Hepatic stellate cell (primary cell): ENCODE data around the gene PNCK.
A peak's percentile ranks its signal among the peaks of the same experiment; 100 is the strongest.
"Not testable (repeated sequence)": the region's sequence is repeated elsewhere in the genome, so short reads cannot be mapped to it uniquely, and the experiment has no call there.

Experiments
- DNase-seq: peaks from one replicate; pipeline ENCODE4 v3.0.0; 2011; ENCODE audit warnings: low spot score

The PNCK gene

DNA sequence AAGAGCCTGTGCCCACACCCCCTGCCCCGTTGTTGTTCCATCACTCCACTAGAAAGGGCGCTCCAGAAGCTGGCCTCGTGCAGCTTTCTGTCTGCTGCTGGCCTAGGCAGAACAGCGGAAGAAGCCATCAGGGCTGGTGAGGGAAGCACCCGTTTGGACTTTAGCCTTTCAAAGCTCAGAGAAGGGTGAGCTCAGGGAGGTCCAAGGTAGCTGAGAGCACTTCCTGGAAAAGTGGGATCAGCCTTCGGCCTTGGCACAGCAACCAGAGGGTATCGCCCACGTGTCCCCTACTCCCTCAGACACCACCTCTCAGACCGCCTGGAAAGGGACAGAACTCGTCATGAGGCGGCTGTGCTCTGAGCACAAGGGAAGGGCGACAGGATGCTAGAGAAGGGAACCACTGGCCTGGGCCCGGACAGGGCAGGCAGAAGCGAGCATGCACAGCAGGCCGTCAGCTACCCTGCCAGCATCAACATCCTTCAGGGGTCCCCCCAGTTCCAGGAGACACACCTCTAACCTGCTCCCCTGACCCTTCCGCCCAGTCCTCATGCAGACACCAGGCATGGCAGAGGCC lies 25.7 kb upstream of the PNCK start:
- not testable (repeated sequence) for DNase-seq

DNA sequence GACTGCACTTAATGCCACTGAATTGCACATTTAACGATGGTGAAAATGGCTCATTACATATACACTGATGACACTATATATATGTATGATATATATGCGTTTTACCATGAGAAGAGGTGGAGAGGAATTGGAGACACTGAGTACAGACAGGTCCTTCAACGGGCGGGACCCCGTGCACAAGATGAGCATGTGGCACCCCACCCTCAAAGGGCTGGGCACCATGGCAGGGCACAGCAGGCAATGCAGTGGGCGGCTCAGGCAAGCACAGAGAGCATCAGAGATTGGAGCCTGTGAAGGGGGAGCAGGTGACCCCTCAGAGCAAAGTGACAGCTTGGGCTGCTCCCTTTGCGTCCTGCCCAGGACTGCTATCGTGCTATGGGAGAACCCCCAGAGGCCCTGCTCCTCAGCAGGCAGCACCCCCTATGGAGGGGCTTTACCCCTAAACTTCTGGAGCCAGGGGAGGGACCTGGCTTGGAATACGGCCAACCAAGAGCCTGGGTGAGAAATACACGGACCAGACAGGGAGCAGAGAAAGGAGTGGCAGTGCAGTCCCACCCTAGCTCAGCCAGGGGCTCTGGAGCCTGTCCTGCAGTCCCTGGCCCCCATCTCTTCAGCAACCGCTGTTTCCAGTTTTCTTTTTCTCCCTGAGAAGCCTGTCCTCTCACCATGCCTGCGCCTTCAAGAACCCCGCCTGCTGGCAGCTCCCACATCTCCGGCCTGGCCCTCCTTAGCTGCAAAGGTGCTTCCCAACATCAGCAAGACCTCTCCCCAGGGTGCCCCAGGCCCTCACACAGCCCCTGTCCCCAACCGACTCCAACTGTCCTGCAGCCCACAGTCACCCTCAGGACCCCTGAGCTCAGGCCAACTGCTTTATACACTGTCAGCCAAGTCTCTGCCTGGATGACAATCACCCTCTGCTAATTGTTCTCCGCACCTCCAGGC lies 24.6 kb upstream of the PNCK start:
- DNase-seq = no peak

DNA sequence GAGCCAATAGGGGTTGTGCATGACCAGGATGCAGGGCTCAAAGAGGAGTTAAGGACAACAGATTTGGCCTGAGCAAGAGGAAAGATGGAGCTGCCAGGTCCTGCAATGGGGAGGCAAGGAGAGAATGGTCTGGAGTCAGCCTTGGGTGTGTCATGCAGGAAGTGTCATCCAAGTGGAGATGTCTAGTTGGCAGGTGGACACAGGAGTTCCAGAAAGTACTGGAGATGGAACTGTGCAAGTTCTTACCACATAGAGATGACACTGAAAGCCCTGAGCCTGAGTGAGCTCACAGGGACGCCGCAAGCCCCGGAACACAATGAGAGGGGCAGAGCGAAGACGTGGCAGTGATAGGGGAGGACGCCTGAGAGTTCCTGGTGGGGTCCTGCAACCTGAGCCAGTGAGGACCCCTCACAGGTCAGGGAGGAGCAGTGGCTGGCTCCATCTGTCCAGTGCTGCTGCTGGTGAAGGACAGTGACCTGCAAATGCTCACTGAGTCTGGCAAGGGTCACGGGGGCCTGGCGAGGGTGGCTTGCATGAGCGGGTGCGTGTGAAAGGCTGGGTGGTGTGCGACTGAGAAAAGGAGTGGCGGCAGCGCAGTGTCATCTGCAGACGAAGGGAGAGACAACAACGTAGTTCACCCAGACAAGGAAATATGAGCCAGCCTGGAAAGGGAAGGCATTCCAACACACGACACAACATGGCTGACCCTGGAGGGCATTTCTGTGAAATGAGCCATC lies 23.5 kb upstream of the PNCK start:
- DNase-seq = not testable (repeated sequence)

DNA sequence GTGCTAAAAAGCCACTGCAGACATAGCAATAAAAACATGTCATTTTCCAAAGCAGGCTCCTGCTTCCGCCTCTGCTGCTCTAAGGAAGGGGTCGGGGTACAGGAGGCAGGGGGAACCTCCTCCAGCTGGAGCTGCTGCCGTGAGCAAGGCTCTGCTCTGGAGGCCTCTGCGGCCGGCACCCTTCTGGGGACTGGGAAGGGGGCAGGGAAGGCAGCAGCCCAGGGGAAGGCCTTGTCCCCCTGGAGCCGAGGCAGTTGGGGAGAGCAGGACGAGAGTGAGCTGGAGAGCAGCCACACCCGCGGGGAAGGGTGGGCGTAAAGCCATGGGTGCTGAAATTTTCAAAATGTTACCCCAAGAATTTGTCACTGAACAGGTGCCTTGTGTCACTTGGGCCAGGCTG lies 22.9 kb upstream of the PNCK start:
- not testable (repeated sequence) for DNase-seq

DNA sequence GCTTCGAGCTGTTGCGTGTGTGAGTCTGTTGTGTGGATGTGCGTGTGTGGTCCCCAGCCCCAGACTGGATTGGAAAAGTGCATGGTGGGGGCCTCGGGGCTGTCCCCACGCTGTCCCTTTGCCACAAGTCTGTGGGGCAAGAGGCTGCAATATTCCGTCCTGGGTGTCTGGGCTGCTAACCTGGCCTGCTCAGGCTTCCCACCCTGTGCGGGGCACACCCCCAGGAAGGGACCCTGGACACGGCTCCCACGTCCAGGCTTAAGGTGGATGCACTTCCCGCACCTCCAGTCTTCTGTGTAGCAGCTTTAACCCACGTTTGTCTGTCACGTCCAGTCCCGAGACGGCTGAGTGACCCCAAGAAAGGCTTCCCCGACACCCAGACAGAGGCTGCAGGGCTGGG lies 22.5 kb upstream of the PNCK start:
- no peak for DNase-seq

DNA sequence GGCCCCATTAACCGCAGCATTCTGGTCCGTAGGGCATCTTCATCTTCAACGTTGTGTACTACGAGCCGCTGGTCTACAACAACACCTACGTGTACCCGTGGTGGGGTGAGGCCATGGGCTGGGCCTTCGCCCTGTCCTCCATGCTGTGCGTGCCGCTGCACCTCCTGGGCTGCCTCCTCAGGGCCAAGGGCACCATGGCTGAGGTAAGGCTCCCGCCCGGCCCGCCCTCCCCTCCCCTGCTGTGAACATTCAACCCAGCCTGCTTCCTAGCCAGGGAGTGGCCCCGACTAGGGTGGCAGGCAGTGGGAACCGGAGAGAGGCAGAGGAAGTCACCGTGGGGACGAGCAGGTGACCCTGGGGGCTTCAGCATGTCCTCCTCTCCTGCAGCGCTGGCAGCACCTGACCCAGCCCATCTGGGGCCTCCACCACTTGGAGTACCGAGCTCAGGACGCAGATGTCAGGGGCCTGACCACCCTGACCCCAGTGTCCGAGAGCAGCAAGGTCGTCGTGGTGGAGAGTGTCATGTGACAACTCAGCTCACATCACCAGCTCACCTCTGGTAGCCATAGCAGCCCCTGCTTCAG lies 21.2 kb upstream of the PNCK start:
- no peak for DNase-seq

DNA sequence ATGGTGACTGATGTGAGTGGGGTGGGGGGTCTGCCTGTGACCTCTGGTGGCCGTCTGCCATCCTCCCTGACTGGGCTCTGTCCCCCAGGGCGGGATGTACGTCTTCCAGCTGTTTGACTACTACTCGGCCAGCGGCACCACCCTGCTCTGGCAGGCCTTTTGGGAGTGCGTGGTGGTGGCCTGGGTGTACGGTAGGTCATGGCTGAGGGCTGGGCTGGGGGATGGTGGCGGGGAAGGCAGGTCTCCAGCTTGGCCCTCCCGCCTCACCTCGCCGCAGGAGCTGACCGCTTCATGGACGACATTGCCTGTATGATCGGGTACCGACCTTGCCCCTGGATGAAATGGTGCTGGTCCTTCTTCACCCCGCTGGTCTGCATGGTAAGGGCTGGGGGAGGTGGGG lies 20.6 kb upstream of the PNCK start:
- DNase-seq = not testable (repeated sequence)

DNA sequence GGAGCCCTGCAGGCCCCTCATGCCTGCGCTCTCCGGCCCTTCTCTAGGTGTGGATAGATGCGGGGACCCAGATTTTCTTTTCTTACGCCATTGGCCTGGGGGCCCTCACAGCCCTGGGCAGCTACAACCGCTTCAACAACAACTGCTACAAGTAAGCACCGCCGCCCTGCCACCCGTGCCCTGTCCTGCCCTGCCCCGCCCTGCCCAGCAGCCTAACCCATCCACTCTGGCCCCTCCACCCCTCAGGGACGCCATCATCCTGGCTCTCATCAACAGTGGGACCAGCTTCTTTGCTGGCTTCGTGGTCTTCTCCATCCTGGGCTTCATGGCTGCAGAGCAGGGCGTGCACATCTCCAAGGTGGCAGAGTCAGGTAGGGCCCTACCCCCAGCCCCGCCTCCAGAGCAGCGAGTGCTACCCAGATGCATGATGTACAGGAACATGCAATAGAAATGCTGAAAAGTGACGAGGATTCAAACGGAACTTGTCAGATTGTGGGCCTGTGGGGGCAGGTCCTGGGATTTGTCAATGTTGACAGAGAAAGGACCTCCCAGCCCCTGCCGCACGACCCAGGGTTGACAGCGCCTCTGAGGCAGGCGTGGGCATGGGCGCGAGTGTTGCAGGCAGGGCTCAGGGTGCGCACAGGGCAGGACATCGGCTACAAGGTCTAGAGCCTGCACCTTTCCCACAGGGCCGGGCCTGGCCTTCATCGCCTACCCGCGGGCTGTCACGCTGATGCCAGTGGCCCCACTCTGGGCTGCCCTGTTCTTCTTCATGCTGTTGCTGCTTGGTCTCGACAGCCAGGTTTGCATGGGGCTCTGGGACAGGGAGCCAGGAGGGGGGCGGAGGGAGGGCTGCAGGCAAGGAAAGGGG lies 19.8 kb upstream of the PNCK start:
- DNase-seq = no peak

DNA sequence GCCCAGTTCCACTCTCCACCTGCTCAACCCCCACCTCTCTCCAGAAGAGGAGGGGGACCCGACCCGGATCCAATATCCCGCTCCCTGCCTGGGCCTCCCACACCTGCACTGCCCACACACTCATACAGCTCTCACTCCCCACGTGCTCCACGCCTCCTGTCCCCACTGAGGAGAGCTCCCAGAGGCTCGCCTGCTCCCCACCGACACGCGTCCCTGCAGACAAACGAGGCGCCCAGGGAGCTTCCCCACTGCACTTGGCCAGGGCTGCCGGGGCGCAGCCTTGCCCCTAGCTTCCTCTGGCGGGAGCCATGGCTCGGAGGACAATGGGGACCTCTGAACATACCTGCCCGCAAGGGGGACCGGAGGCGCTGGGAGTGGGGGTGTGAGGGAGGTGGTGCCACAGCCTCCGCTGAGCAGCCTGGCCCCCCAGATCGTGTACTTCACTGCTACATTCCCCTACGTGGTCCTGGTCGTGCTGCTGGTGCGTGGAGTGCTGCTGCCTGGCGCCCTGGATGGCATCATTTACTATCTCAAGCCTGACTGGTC lies 19.1 kb upstream of the PNCK start:
- no peak for DNase-seq

DNA sequence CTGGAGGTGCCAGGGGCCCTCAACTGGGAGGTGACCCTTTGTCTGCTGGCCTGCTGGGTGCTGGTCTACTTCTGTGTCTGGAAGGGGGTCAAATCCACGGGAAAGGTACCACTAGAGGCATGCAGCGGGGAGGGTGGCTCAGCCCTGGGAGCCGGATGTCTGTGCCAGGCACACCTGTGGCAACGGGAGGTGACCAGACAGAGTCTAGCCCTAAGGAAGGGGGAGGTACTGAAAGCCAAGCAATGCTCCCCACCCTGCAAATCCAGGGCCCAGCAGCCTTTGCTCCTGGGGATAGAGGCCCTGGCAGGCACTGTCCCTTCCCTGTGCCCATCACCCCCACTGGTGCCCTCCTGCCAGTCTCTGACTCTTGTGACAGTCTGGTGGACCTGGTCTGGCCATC lies 18.4 kb upstream of the PNCK start:
- no peak for DNase-seq

DNA sequence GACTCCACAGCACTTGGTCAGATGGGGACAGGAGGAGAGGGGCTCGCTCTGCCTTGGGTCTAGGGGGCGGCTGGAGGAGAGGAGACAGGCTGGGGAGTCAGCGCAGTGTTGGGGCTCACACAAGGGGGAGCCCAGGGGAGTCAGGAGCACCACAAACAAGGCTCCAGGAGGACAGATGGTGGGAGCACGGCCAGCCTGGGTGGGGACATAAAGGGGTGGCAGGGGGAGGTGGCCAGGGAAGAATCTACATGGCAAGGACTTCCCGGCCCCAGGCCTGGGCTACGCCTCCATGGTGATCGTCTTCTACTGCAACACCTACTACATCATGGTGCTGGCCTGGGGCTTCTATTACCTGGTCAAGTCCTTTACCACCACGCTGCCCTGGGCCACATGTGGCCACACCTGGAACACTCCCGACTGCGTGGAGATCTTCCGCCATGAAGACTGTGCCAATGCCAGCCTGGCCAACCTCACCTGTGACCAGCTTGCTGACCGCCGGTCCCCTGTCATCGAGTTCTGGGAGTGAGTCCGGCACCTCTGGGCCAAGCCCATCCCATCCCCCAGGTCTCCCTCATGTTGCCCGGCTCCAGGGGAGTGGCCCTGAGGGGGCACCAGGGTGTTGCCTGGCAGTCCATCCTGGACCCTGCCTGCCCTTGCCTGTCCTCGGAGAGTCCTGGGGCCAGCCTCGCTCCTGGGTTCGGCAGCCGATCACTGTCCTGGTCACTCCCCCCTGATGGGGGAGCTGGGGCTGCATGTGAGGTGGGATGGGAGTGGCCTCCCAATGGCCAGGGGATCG lies 17.6 kb upstream of the PNCK start:
- DNase-seq = not testable (repeated sequence)

DNA sequence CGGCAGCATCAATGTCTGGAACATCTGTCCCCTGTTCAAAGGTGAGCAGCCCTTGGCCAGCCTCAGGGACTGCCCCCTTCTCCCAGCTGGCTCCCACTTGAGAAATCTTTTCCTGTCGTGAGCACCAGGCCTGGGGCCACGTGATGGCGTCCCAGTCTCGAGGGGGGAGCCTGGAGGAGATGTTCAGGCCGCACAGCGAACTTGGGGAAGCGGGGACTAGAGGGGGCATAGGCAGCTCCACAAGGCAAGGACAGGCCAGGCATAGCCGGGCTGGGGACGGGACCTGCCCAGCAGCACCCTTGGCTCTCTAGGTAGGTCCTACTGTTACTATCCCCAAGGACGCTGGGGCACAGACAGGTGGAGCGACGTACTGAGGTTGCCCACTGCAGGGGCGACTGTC lies 16.9 kb upstream of the PNCK start:
- no peak for DNase-seq

DNA sequence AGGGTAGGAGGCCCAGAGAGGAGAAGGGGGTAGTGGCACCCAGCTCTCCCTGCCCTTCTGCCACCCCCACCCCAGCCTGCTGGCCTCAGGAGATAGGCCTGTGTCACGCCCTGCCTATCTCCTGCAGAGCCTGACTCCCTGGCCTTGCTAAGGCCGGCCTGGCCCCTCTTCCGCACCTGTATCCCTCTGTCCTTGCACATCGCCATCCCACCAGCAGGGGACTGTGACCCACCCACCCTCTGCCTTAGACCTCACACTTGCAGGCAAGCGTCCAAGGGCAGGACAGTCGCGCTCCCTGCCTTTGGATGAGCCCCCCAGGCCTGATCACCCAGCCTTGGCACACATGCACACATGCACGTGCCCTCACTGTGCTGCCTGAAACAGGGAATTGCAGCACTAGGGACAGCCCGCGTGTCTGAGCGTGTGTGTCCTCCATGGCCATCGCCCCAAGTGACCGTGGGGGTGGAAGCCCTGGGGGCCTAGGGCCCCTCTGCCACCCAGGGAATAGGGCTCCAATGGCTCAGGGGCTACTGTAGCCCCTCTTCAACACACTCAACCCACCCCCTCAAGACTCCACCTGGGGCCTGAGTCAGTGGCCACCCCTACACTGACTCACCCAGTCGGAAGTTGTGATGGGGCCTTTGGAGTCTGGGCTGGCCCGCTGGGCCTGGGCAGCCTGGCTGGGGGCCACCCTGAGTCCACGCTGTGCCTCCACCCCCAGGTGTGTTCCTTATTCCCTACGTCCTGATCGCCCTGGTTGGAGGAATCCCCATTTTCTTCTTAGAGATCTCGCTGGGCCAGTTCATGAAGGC lies 16.2 kb upstream of the PNCK start:
- DNase-seq = no peak

DNA sequence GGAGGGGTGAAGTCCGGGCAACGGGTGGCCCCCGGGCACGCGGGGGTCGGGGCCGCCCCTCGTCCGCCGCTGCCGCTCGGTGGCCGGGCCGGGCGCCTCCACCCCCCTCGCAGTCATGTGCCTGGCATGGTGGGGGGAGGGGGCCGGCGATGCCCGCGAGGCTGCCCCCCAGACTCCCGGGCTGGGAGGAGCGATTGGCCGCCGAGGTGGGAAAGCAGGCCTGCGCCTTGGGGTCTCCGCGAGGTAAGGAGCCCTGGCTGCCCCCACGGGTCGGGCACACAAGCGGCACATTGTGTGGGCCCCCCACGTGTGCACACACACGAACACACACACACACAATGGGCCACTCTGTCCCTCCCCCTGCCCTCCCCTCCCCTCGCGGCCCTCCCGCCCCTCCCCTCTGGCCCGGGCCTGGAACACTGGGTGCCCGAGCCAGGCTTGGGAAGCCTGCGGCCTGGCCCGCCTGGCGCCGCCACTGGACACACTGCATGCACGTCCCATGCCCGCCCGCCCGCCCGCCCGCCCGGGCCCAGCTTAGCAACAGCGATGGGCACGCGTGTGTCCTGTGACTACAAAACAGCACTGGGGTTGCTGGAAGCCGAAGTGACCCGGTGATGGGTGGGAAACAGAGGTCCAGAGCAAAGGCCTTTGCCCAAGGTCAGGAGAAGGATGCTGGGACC lies 15.4 kb upstream of the PNCK start:
- no peak for DNase-seq

DNA sequence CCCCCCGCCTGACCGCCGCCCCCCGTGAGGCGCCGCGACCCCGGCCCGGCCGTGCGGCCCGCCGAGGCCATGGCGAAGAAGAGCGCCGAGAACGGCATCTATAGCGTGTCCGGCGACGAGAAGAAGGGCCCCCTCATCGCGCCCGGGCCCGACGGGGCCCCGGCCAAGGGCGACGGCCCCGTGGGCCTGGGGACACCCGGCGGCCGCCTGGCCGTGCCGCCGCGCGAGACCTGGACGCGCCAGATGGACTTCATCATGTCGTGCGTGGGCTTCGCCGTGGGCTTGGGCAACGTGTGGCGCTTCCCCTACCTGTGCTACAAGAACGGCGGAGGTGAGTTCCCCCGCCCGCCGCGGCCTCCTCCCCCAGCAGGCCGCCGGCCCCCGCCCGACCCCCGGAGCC lies 14.9 kb upstream of the PNCK start:
- no peak for DNase-seq

DNA sequence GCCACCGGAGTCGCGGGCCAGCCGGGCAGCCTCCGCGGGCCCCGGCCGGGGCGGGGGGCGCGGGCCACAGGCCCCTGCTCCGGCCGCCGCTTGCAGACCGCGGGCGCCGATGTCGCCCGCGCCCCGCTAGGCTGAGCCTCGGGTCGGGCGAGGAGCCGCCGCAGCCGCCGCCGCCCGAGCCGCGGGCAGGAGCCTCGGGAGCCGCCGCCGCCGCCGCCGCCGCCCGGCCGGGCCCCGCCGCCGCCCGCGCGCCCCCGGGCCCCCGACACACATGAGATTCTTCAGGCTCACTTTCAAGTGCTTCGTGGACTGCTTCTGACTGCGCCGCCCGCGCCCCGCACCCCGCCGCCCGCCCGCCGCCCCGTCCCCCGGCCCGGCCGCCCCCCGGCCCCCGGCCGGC lies 14.5 kb upstream of the PNCK start:
- no peak for DNase-seq

DNA sequence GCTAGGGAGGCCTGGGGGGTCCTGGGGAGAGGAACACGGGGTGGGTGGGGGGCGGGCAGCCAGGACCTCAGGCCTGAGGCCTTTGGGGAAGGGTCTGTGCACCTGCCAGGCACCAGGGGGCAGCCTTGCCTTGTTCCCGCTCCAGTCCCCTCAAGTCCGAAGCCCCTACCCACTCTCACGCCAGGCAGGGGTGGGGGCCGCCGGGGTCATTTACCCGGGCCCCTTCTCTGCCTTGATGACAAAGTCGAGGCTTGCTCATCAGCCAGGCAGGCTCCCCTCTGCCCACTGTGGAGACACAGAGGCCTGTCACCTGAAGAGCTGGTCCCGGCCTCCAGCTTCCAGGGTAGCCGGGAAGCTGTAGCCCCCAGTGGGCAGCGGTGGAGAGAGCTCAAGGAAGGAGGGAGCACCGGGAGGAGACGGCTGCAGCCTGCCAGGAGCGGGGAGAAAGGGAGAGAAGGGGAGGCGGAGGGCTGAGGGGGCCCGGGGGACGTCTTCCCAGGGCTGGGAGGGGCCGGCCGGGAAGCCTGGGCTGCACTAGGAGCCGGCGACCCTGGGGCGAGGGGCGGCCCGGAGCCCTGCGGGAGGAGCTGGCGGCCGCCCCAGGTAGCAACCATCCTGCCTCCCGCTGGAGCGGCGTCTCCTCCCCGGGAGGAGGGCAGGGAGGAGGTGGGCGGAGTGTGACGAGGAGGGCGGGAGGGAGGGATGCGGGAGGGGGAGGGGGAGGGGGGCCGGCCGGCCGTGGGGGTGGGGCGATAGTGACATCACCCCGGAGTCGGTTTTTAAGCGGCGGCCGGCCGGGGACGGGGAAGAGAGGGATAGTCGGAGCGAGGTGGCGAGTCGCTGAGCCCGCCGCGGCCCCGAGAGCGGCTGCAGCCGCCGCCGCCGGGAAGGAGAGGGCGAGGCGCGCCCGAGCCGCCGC lies 13.8 kb upstream of the PNCK start, which contains the start of gene SLC6A8:
Gene SLC6A8 (plus strand): TSS at position 806 of the 919 bp plus-strand sequence. CDS start 649 bp downstream, outside the sequence.
- peak; percentile 69 for DNase-seq

DNA sequence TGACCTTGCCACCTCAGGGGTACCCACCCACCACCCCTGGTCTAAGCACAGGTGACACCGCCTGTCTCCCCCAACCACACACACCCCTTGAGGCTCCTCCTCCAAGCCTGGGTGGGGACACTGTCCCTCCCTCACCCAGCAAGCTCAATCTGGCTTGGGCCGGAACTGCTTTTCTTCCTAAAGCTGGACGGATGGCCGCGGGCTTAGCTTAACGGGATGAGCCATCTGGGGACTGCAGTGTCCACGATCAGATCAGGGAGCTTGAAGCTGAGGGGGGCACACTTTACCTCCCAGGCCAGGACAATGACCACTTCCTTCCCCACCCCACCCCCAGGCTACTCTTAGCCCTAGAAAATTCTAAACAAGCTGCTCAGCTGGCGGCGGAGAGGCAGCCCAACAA lies 13.1 kb upstream of the PNCK start:
- DNase-seq = no peak
